HL-60 (cell line): ENCODE data around the gene TLL2.

Experiments used
- CTCF ChIP-seq: IDR thresholded peaks from one replicate; pipeline ENCODE4 v1.5.1; 2011; ENCODE audit warnings: low read length, control low read depth, inconsistent platforms; ENCODE audit not compliant: insufficient read depth
- GABPA ChIP-seq: IDR thresholded peaks from 2 replicates; pipeline ENCODE4 v1.6.1; 2012; ENCODE audit warnings: low read depth
- POLR2AphosphoS5 ChIP-seq: IDR thresholded peaks from 2 replicates; pipeline ENCODE4 v1.6.1; 2012; ENCODE audit warnings: low read depth

- TF ChIP-seq POLR2AphosphoS5 (no peak), CTCF (no peak), GABPA (no peak)
Observed at GRCh38 chr10:96367470-96367869, 146.3 kb downstream of the TLL2 start.
